ENCODE results near the gene SLA2. TPM values are rescaled to one million over a fixed set of nuclear protein-coding genes. Genes with fewer than 3 reads are reported as not detected.
"Not testable (repeated sequence)": the region's sequence is repeated elsewhere in the genome, so short reads cannot be mapped to it uniquely, and the experiment has no call there.

The SLA2 gene
- under 1 TPM; 0.37 to 0.39 TPM for total RNA-seq

- Histone ChIP-seq H3K27ac (no peak within 1 kb of the TSS), H3K27me3 (no peaks in the 10 kb centered on the region), H3K4me3 (no peak within 1 kb of the TSS), H3K36me3 (peaks cover under 1% of the 10 kb centered on the region), H3K4me1 (no peaks in the 10 kb centered on the region), H3K9me3 (no peaks in the 10 kb centered on the region)
- DNase-seq (ENCODE audit: low spot score) = no peak
- TF ChIP-seq CTCF (IDR thresholded peaks at IDR 0.05) = no peak
Observed at GRCh38 chr20:36645998-36646397, at the start of gene SLA2. Gene SLA2 (minus strand): TSS chr20:36646196. CDS start chr20:36641335, 4,861 bp downstream.

GRCh38 chr20:36695467-36695866, 49.5 kb upstream of the SLA2 start:
- H3K4me1 ChIP-seq; H3K9me3 ChIP-seq; H3K36me3 ChIP-seq; DNase-seq (ENCODE audit: low spot score); H3K27me3 ChIP-seq; H3K27ac ChIP-seq; H3K4me3 ChIP-seq: not testable (repeated sequence)

GRCh38 chr20:36688630-36689029, 42.6 kb upstream of the SLA2 start:
- H3K36me3 ChIP-seq = peaks cover 34% of the 10 kb centered on the region

GRCh38 chr20:36687850-36688249, 41.9 kb upstream of the SLA2 start:
- TF ChIP-seq CTCF (IDR thresholded peaks at IDR 0.05) = no peak
- Histone ChIP-seq H3K4me1 (peaks cover 0 to 16% of the 10 kb centered on the region in 2 donors), H3K9me3 (no peaks in the 10 kb centered on the region), H3K4me3 (no peak overlapping the region), H3K36me3 (peaks cover 34% of the 10 kb centered on the region), H3K27ac (no peak overlapping the region), H3K27me3 (no peaks in the 10 kb centered on the region)
- no peak for DNase-seq (ENCODE audit: low spot score)

More at GRCh38 chr20:36688630-36689029, 42.6 kb upstream of the SLA2 start:
- no peaks in the 10 kb centered on the region for H3K27me3 ChIP-seq
- TF ChIP-seq CTCF (IDR thresholded peaks at IDR 0.05) = no peak
- H3K4me3 ChIP-seq = no peak overlapping the region
- no peaks in the 10 kb centered on the region for H3K9me3 ChIP-seq
- peaks cover 0 to 16% of the 10 kb centered on the region in 2 donors for H3K4me1 ChIP-seq
- no peak for DNase-seq (ENCODE audit: low spot score)
- H3K27ac ChIP-seq = no peak overlapping the region

- Histone ChIP-seq H3K27ac (no peak overlapping the region), H3K36me3 (peaks cover 42% of the 10 kb centered on the region), H3K4me3 (no peak overlapping the region), H3K4me1 (peaks cover 0 to 16% of the 10 kb centered on the region in 2 donors), H3K27me3 (no peaks in the 10 kb centered on the region), H3K9me3 (no peaks in the 10 kb centered on the region)
- no peak for DNase-seq (ENCODE audit: low spot score)
- TF ChIP-seq CTCF (IDR thresholded peaks at IDR 0.05) = no peak
Observed at GRCh38 chr20:36686944-36687343, 40.9 kb upstream of the SLA2 start.

GRCh38 chr20:36686504-36686903, 40.5 kb upstream of the SLA2 start:
- no peaks in the 10 kb centered on the region for H3K9me3 ChIP-seq
- H3K27me3 ChIP-seq = no peaks in the 10 kb centered on the region
- H3K27ac ChIP-seq = no peak overlapping the region
- H3K4me3 ChIP-seq = no peak overlapping the region
- H3K4me1 ChIP-seq = peaks cover 0 to 16% of the 10 kb centered on the region in 2 donors
- peaks cover 46% of the 10 kb centered on the region for H3K36me3 ChIP-seq
- TF ChIP-seq CTCF (IDR thresholded peaks at IDR 0.05) = no peak
- DNase-seq (ENCODE audit: low spot score) = no peak
